Keratinocyte (primary cell): ENCODE results near the gene SMYD3.

Experiments
- EZH2 ChIP-seq: IDR thresholded peaks from one replicate; pipeline ENCODE4 v1.6.1; 2012; ENCODE audit warnings: inconsistent platforms, mild to moderate bottlenecking, low read length, moderate library complexity
- TF ChIP-seq, protein P1 (sequence below), 3 experiments: IDR thresholded peaks in 1 of 3; conservative IDR thresholded peaks in 1 of 3; optimal IDR thresholded peaks in 1 of 3; 2 replicates in 2 of 3; 3 replicates in 1 of 3; pipeline versions ENCODE3 to v1.5.1; 2011; ENCODE audit warnings: low read length in 3 of 3, mild to moderate bottlenecking in 3 of 3, moderate library complexity in 2 of 3, control low read depth in 1 of 3, inconsistent platforms in 1 of 3; ENCODE audit not compliant: insufficient read depth in 2 of 3; ENCODE audit errors: extremely low read depth in 1 of 3

- TF ChIP-seq, protein P1, sequence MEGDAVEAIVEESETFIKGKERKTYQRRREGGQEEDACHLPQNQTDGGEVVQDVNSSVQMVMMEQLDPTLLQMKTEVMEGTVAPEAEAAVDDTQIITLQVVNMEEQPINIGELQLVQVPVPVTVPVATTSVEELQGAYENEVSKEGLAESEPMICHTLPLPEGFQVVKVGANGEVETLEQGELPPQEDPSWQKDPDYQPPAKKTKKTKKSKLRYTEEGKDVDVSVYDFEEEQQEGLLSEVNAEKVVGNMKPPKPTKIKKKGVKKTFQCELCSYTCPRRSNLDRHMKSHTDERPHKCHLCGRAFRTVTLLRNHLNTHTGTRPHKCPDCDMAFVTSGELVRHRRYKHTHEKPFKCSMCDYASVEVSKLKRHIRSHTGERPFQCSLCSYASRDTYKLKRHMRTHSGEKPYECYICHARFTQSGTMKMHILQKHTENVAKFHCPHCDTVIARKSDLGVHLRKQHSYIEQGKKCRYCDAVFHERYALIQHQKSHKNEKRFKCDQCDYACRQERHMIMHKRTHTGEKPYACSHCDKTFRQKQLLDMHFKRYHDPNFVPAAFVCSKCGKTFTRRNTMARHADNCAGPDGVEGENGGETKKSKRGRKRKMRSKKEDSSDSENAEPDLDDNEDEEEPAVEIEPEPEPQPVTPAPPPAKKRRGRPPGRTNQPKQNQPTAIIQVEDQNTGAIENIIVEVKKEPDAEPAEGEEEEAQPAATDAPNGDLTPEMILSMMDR (optimal IDR thresholded peaks at IDR 0.05 in 1 of 3, IDR thresholded peaks at IDR 0.05 in 1 of 3, conservative IDR thresholded peaks at IDR 0.05 in 1 of 3; ENCODE audit: extremely low read depth in 1 of 3, insufficient read depth in 2 of 3, low read length in 3 of 3) = no peak
- TF ChIP-seq EZH2 = no peak
Measured at GRCh38 chr1:246138781-246139180, 368.3 kb downstream of the SMYD3 start.
